NT2/D1 (cell line): ENCODE results near the gene PIR.

ENCODE experiments used
- YY1 ChIP-seq: IDR thresholded peaks from 2 replicates; pipeline ENCODE4 v1.6.1; 2011; ENCODE audit not compliant: insufficient read length, insufficient read depth
- ZNF274 ChIP-seq: IDR thresholded peaks from 2 replicates; pipeline ENCODE4 v1.6.1; 2011; ENCODE audit warnings: mild to moderate bottlenecking, low read depth, low read length

DNA sequence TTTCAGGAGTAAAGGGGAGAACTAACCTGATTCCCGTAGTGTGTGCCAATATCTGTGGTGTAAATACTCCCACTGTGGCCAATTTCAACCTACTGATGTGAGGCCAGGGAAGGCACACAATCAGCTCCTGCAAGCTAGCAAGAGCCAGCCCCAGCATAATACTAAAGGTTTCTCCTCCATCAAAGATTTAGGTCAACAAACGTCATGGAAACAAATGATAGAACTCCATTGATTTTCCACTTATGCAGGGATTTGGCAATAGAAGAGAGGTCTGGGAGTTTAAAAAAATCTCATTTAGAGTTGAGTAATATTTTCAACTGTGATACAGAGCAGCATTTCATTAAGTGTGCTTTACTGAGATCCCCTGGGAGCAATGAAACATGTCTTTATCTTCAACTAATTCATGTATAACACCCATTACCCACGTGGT, 93.2 kb downstream of the PIR start:
- no peak for TF ChIP-seq ZNF274
- TF ChIP-seq YY1 = no peak
